IMR-90 (cell line): ENCODE measurements around the gene TSPO. TPM values are rescaled to one million over a fixed set of nuclear protein-coding genes. Genes with fewer than 3 reads are reported as not detected.

ENCODE experiments used
- ATAC-seq: fragments of 200-7000 bp; cut with Tn5 transposase; 2 replicates; pipeline ENCODE4 v1.9.1; 2020; ENCODE audit warnings: low read depth, mild to moderate bottlenecking, moderate library complexity
- BruUV-seq: library from RNA; stranded (reverse); fragments of 400-500 nt; replicated peaks from 2 replicates; lab custom pipeline; 2021; lab: Mats Ljungman, UMichigan
- CTCF ChIA-PET: fragments of 300-600 bp; formaldehyde crosslinking; extraction: SDS; loops from one replicate; lab custom pipeline; 2021; ENCODE audit warnings: antibody characterized with exemption; lab: Yijun Ruan, JAX
- POLR2A ChIA-PET: fragments of 300-600 bp; sonication (Branson Sonifier 250); formaldehyde crosslinking; loops from one replicate; lab custom pipeline; 2022; ENCODE audit warnings: antibody characterized with exemption; ENCODE audit not compliant: unreplicated experiment; lab: Charles Lee
- DNase-seq: peaks from one replicate; pipeline ENCODE4 v3.0.0; 2013
- H2AFZ ChIP-seq: replicated peaks from 2 replicates; pipeline ENCODE3; 2013; ENCODE audit warnings: low read length, mild to moderate bottlenecking; ENCODE audit not compliant: poor library complexity
- H2AK5ac ChIP-seq: 2 replicates; pipeline ENCODE4 v1.6.1; 2013; ENCODE audit warnings: low read depth, low read length, inconsistent platforms
- H2AK9ac ChIP-seq: replicated peaks from 2 replicates; pipeline ENCODE3; 2013; ENCODE audit warnings: mild to moderate bottlenecking, low read depth, low read length, moderate library complexity; ENCODE audit not compliant: poor library complexity
- H2BK120ac ChIP-seq: 2 replicates; pipeline ENCODE4 v1.6.1; 2013; ENCODE audit warnings: low read depth, low read length, inconsistent platforms
- H2BK15ac ChIP-seq: 3 replicates; pipeline ENCODE4 v1.6.1; 2013; ENCODE audit warnings: low read depth, low read length, inconsistent platforms
- H2BK20ac ChIP-seq: 2 replicates; pipeline ENCODE4 v1.6.1; 2013; ENCODE audit warnings: low read depth, mild to moderate bottlenecking, inconsistent platforms, low read length, moderate library complexity
- H2BK5ac ChIP-seq: 2 replicates; pipeline ENCODE4 v1.6.1; 2013; ENCODE audit warnings: mild to moderate bottlenecking, low read depth, low read length, inconsistent platforms; ENCODE audit not compliant: poor library complexity, severe bottlenecking
- H3K14ac ChIP-seq: replicated peaks from 2 replicates; pipeline ENCODE4 v1.6.1; 2013; ENCODE audit warnings: low read depth, low read length, inconsistent platforms
- H3K18ac ChIP-seq: 2 replicates; pipeline ENCODE4 v1.6.1; 2013; ENCODE audit warnings: low read depth, low read length, control low read depth
- H3K23ac ChIP-seq: 2 replicates; pipeline ENCODE4 v1.6.1; 2013; ENCODE audit warnings: low read depth, low read length, inconsistent platforms
- H3K27ac ChIP-seq: 2 replicates; pipeline ENCODE4 v1.5.1; 2013; ENCODE audit warnings: mild to moderate bottlenecking, control low read depth, low read length; ENCODE audit not compliant: insufficient read depth
- H3K27me3 ChIP-seq: 2 replicates; pipeline ENCODE4 v1.6.1; 2013; ENCODE audit warnings: low read length; ENCODE audit not compliant: control insufficient read depth, insufficient read depth
- H3K36me3 ChIP-seq: 2 replicates; pipeline ENCODE4 v1.6.1; 2013; ENCODE audit warnings: low read length, mixed read lengths; ENCODE audit not compliant: control insufficient read depth, insufficient read depth
- H3K4ac ChIP-seq: 2 replicates; pipeline ENCODE4 v1.6.1; 2013; ENCODE audit warnings: low read depth, low read length, inconsistent platforms
- H3K4me1 ChIP-seq: 2 replicates; pipeline ENCODE4 v1.6.1; 2013; ENCODE audit warnings: low read length, mixed read lengths; ENCODE audit not compliant: control insufficient read depth, insufficient read depth
- H3K4me2 ChIP-seq: 2 replicates; pipeline ENCODE4 v1.6.1; 2013; ENCODE audit warnings: low read depth, mild to moderate bottlenecking, control low read depth, low read length, moderate library complexity
- H3K4me3 ChIP-seq: 2 replicates; pipeline ENCODE4 v1.5.1; 2013; ENCODE audit warnings: low read depth, mild to moderate bottlenecking, control low read depth, low read length, moderate library complexity; ENCODE audit not compliant: insufficient read depth
- H3K56ac ChIP-seq: 2 replicates; pipeline ENCODE4 v1.6.1; 2013; ENCODE audit warnings: low read length, inconsistent platforms; ENCODE audit not compliant: insufficient read depth; ENCODE audit errors: extremely low read depth
- H3K79me1 ChIP-seq, 2 experiments: 2 replicates each; pipeline ENCODE4 v1.6.1; 2013; ENCODE audit warnings: low read length in 2 of 2, inconsistent platforms in 1 of 2, low read depth in 1 of 2
- H3K9ac ChIP-seq: 2 replicates; pipeline ENCODE4 v1.6.1; 2013; ENCODE audit warnings: low read depth, low read length, control low read depth
- H3K9me1 ChIP-seq: 2 replicates; pipeline ENCODE4 v1.6.1; 2013; ENCODE audit warnings: low read length, inconsistent platforms; ENCODE audit not compliant: insufficient read depth
- H3K9me3 ChIP-seq: 2 replicates; pipeline ENCODE4 v1.6.1; 2013; ENCODE audit warnings: low read length; ENCODE audit not compliant: control insufficient read depth, insufficient read depth
- H4K20me1 ChIP-seq: 2 replicates; pipeline ENCODE4 v1.6.1; 2013; ENCODE audit warnings: low read length, inconsistent platforms; ENCODE audit not compliant: insufficient read depth
- H4K5ac ChIP-seq: 2 replicates; pipeline ENCODE4 v1.6.1; 2013; ENCODE audit warnings: mild to moderate bottlenecking, low read depth, low read length, control low read depth
- H4K8ac ChIP-seq, 2 experiments: 2 replicates each; pipeline ENCODE4 v1.6.1; 2013; ENCODE audit warnings: low read depth in 2 of 2, low read length in 2 of 2, control low read depth in 1 of 2, inconsistent platforms in 1 of 2
- H4K91ac ChIP-seq: 2 replicates; pipeline ENCODE4 v1.6.1; 2013; ENCODE audit warnings: low read depth, low read length, inconsistent platforms; ENCODE audit not compliant: insufficient read depth
- BHLHE40 ChIP-seq: fragments of 150-350 bp; IDR thresholded peaks from 2 replicates; pipeline ENCODE4 v1.6.1; 2016; ENCODE audit warnings: mild to moderate bottlenecking, low read depth, low read length
- CEBPB ChIP-seq: IDR thresholded peaks from 2 replicates; pipeline ENCODE4 v1.6.1; 2012; ENCODE audit warnings: low read depth, low read length, improper control_type of control experiment
- CHD1 ChIP-seq: IDR thresholded peaks from 2 replicates; pipeline ENCODE4 v1.6.1; 2012; ENCODE audit warnings: low read depth, low read length, improper control_type of control experiment
- CTCF ChIP-seq: conservative IDR thresholded peaks from 2 replicates; pipeline ENCODE4 v1.5.1; 2012; ENCODE audit warnings: mild to moderate bottlenecking, low read depth, low read length, improper control_type of control experiment
- ELK1 ChIP-seq: fragments of 150-350 bp; IDR thresholded peaks from 2 replicates; pipeline ENCODE4 v1.6.1; 2016; ENCODE audit warnings: low read depth, mild to moderate bottlenecking, low read length, moderate library complexity, borderline replicate concordance
- FOS ChIP-seq: fragments of 150-350 bp; IDR thresholded peaks from 2 replicates; pipeline ENCODE4 v1.6.1; 2016; ENCODE audit warnings: low read depth, low read length
- MAFK ChIP-seq: IDR thresholded peaks from 2 replicates; pipeline ENCODE4 v1.6.1; 2012; ENCODE audit warnings: low read depth, low read length, improper control_type of control experiment
- MAZ ChIP-seq: IDR thresholded peaks from 2 replicates; pipeline ENCODE4 v1.6.1; 2012; ENCODE audit warnings: low read depth, mild to moderate bottlenecking, low read length, improper control_type of control experiment, moderate library complexity, borderline replicate concordance
- MXI1 ChIP-seq: IDR thresholded peaks from 2 replicates; pipeline ENCODE4 v1.6.1; 2012; ENCODE audit warnings: low read depth, mild to moderate bottlenecking, low read length, moderate library complexity, borderline replicate concordance
- NFE2L2 ChIP-seq: fragments of 150-350 bp; IDR thresholded peaks from 2 replicates; pipeline ENCODE4 v1.6.1; 2016; ENCODE audit warnings: low read depth, mild to moderate bottlenecking, low read length
- POLR2A ChIP-seq: IDR thresholded peaks from 2 replicates; pipeline ENCODE4 v1.6.1; 2012; ENCODE audit warnings: mild to moderate bottlenecking, low read depth, low read length
- RAD21 ChIP-seq: IDR thresholded peaks from 2 replicates; pipeline ENCODE4 v1.6.1; 2012; ENCODE audit warnings: low read length, improper control_type of control experiment
- RCOR1 ChIP-seq: IDR thresholded peaks from 2 replicates; pipeline ENCODE4 v1.6.1; 2012; ENCODE audit warnings: mild to moderate bottlenecking, low read length, improper control_type of control experiment; ENCODE audit not compliant: insufficient replicate concordance
- RFX5 ChIP-seq: IDR thresholded peaks from 2 replicates; pipeline ENCODE4 v1.8.0; 2012; ENCODE audit warnings: low read depth, mild to moderate bottlenecking, low read length, moderate library complexity
- SMC3 ChIP-seq: fragments of 150-350 bp; IDR thresholded peaks from 2 replicates; pipeline ENCODE4 v1.6.1; 2016; ENCODE audit warnings: low read depth, mild to moderate bottlenecking, antibody characterized with exemption, low read length, moderate library complexity
- WGBS, 2 experiments: methylation state at CpG; one replicate each; pipeline versions ENCODE4 v1.1.5 to v1.1.7; 2013; ENCODE audit warnings: missing lambda C conversion rate in 2 of 2; ENCODE audit not compliant: insufficient read length in 1 of 2; ENCODE audit errors: extremely low coverage in 2 of 2; 5-methylcytosine and 5-hydroxymethylcytosine counted together
- dilution Hi-C: fragments of 300-500 bp; cut with HindIII; formaldehyde crosslinking; loops from one replicate; pipeline ENCODE4 v1.14.3; 2018; ENCODE audit warnings: low sequenced_read_pairs; ENCODE audit not compliant: unreplicated experiment
- in situ Hi-C: fragments of 300-500 bp; cut with MboI; formaldehyde crosslinking; loops from 3 replicates; pipeline ENCODE4 v1.14.3; 2019; ENCODE audit warnings: low sequenced_read_pairs, inconsistent platforms, mixed read lengths
- intact Hi-C: fragments of 100-400 bp; cut with micrococcal nuclease; formaldehyde crosslinking; loops from 2 replicates; pipeline ENCODE4 v1.10.0; 2022
- polyA plus RNA-seq, 3 experiments: library from polyadenylated mRNA; depleted of rRNA; stranded (reverse); fragments of >200 nt; gene quantifications; 2 replicates each; pipeline ENCODE4 v1.2.3, GENCODE V29; 2012; ENCODE audit warnings: low replicate concordance in 1 of 3
- total RNA-seq: library from RNA; depleted of rRNA; stranded (reverse); fragments of >200 nt; gene quantifications from 2 replicates; pipeline ENCODE4 v1.2.3, GENCODE V29; 2012
- TF ChIP-seq, protein P1 (sequence below): fragments of 150-350 bp; IDR thresholded peaks from 2 replicates; pipeline ENCODE4 v1.6.1; 2017; ENCODE audit warnings: mild to moderate bottlenecking, antibody characterized with exemption, low read length, low read depth

TSPO gene
- total and polyA plus RNA-seq, 2 of the 4 experiments (the other 2 are of a cell fraction): 115 to 297 TPM

GRCh38 chr22:43109921-43110443 lies 41.4 kb upstream of the TSPO start:
- no peak overlapping the region for H4K91ac ChIP-seq
- POLR2A ChIA-PET: no interaction called here
- no peaks in the 10 kb centered on the region for H3K79me1 ChIP-seq
- no peak overlapping the region for H2BK15ac ChIP-seq
- H3K4me3 ChIP-seq: peak overlapping the region; percentile 8
- H3K9ac ChIP-seq: no peak overlapping the region
- DNase-seq: no peak
- H3K9me1 ChIP-seq: no peaks in the 10 kb centered on the region
- intact Hi-C loops: no loop called here
- peaks cover 55% of the 10 kb centered on the region for H3K27me3 ChIP-seq
- H3K36me3 ChIP-seq: no peaks in the 10 kb centered on the region
- H3K27ac ChIP-seq: no peak overlapping the region
- no peaks in the 10 kb centered on the region for H3K9me3 ChIP-seq
- H3K14ac ChIP-seq: no peak overlapping the region
- no peak overlapping the region for H3K4ac ChIP-seq
- peak overlapping the region; percentile 7 for H2AK9ac ChIP-seq
- no peak overlapping the region for H2AK5ac ChIP-seq
- CTCF ChIA-PET: interaction anchor here (0.9 kb wide), 1 partner anchor 49 kb away, joined by 3 read pairs; no protein-coding TSS in a partner anchor
- no peak overlapping the region for H2BK5ac ChIP-seq
- H2AFZ ChIP-seq: peak overlapping the region; percentile 87
- peak overlapping the region; percentile 60 for H3K4me2 ChIP-seq
- H2BK120ac ChIP-seq: no peak overlapping the region
- no peak overlapping the region for H3K56ac ChIP-seq
- in situ Hi-C loops: no loop called here
- no peak overlapping the region for H3K18ac ChIP-seq
- 6% methylated on average over 9 of the region's 32 CpGs; no CpG with 5 or more reads in 1 of the 2 experiments for WGBS, 2 experiments
- H4K5ac ChIP-seq: no peak overlapping the region
- peak; percentile 30 for ATAC-seq
- dilution Hi-C loops: no loop called here
- H2BK20ac ChIP-seq: no peak overlapping the region
- BruUV-seq: no TSS peak
- no peaks in the 10 kb centered on the region for H4K20me1 ChIP-seq
- no peaks in the 10 kb centered on the region; the same call in 1 of the 2 replicates for H3K4me1 ChIP-seq
- peak overlapping the region; percentile 6; the same call in 1 of the 2 replicates for H3K23ac ChIP-seq
- TF ChIP-seq, protein P1, sequence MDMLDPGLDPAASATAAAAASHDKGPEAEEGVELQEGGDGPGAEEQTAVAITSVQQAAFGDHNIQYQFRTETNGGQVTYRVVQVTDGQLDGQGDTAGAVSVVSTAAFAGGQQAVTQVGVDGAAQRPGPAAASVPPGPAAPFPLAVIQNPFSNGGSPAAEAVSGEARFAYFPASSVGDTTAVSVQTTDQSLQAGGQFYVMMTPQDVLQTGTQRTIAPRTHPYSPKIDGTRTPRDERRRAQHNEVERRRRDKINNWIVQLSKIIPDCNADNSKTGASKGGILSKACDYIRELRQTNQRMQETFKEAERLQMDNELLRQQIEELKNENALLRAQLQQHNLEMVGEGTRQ: no peak
- no peak for TF ChIP-seq SMC3
- no peak for TF ChIP-seq MAFK
- no peak for TF ChIP-seq RCOR1
- TF ChIP-seq MAZ: no peak
- TF ChIP-seq CTCF: no peak
- no peak for TF ChIP-seq MXI1
- no peak for TF ChIP-seq CHD1
- no peak for TF ChIP-seq ELK1
- no peak for TF ChIP-seq POLR2A
- no peak for TF ChIP-seq BHLHE40
- no peak for TF ChIP-seq RAD21
- TF ChIP-seq FOS: no peak
- TF ChIP-seq RFX5: no peak
- no peak for TF ChIP-seq NFE2L2
- TF ChIP-seq CEBPB: no peak
- no peak overlapping the region for H4K8ac ChIP-seq
